DMS153 treated with DMSO at 0.1 percent for 48 hours (cell line): ENCODE data around the gene PPP3CA.
A peak's percentile ranks its signal among the peaks of the same experiment; 100 is the strongest.

ENCODE experiments used
- DNase-seq: peaks from one replicate; lab custom pipeline; 2025; ENCODE audit not compliant: unreplicated experiment; lab: John Stamatoyannopoulos, UW

The PPP3CA gene

DNA sequence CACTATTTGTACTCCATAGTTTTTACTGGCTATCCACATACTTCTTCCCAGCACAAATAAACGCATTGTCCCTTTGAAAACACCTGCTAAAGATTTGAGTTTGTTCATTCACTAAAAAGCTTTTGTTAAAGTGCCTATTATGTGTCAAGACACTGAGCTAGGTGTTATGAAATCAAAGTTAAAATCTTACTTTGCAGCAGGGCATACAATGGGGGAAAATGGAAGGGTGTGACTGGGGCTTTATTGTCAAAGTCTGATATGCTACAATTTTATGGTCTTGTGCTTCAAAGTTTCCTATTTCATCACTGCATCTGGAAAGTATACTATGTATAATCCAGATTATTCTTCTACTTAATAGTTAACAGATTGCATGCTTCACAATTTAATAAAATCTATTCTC, 128.4 kb downstream of the PPP3CA start:
- DNase-seq, result no peak

DNA sequence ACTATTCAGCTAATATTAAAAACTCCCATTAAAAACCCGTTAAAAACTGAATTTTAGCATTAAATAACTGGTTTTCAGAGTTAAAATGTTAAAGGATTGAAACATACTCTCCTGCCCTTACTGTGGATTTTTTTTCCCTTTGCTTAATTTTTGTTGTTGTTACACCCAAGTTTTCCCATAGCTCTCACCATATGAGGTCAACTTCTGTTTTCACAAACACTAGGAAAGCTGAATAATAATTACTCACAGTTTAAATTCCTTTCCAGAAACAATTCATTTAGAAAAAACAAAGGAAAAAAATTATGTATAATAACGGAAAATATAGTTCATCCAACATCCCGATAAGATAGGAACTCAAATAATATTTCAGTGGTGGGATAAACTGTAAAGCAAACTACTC, 129.0 kb downstream of the PPP3CA start:
- DNase-seq, result no peak

DNA sequence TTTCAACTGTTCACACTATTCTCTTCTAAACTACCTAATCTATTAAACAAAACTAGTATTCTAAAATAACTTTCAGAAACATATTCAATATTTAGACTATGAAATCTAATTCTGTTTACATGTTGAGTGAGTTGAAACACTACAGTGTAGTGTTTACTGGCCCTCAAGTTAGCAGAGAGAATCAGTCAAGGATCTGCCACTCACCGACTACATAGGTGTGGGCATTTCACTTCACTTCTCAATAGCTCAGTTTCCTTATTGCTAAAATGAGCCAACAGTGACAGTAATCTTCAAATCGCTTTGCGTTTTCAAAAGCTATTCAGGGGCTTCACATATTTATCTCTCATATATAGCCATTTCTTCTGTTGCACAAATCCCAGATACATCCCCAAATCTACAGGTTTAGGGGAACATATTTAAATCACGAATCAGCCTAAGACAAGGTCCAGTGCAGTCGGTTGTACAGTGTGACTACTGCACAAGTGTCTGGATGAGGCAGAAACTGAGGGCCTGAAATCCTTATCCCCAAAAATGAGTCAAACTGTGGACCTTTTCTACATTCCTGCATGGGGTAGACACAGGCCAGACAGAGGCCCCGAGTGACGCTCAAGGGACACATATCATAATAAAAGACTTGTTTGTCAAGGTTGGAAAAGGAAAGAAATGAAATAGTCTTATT, 129.8 kb downstream of the PPP3CA start:
- no peak for DNase-seq

DNA sequence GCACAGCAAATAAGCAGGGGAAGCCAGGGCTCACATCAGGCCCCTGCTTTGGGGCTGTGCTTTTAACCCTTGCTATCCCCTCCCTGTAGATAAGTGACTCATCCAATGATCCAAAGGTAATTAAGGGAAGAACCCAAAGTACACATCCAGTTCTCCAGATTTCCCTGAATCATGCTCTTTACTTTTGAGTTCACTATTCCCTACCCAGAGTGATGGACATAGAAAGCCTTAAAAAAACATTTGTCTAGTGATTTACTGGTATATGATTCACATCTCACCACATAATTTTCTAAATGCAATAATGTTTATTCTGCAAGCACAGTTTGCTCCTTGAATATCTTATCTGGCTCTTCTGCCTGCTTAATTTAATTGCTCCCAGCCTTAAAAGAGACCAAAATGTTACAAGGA, 136.2 kb downstream of the PPP3CA start:
- no peak for DNase-seq

DNA sequence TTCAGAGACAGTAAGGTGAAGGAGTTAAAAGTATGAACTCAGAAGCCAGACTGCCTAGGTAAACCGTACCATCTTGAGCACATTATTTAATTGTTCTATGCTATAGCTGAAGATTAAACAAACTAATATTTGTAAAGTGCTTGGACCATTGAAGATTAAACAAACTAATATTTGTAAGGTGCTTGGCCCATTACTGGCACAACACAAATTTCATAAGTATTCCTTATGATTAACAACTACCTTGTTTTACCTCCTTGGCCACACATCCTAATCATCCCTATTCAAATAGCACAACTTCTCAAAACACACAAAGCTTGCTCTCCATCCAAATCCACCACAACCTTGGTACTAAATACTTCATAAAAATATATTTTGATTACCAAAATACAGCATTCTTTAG, 137.0 kb downstream of the PPP3CA start:
- no peak for DNase-seq

DNA sequence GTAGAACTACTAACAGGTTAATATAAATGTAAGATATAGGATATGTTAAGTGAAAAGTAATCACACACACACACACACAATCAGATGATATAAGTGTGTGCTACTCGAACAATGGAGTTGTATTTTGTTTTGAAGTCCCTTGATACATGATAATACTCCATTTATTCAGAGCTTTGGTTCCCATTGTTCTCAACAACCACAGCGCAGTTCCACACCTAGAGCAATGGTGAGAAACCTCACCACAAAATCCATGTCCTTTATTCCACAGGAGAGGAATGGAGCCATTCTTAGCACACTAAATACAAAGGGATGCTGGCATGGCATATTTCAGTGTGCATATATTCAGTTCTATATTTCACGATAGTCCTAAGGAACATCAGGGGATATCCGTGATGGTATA, 139.2 kb downstream of the PPP3CA start:
- DNase-seq, result no peak

DNA sequence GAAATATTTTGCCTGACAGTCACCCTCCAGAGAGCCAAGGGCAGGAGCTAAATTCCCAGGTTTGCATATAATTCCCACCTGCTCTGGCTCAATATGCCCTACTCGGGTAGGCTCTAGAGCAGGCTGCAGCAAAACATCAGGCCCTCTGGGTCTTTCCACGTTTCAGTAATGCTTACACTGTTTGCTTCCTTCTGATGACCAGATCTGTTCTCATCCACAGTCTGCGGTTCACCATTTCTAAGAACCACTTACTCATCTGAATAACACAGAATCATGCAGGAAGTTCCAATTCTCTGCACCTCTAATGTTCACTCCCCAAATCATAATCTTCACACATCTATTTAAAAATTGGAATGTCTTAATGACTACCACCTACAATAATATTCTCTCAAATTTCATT, 141.4 kb downstream of the PPP3CA start:
- no peak for DNase-seq

DNA sequence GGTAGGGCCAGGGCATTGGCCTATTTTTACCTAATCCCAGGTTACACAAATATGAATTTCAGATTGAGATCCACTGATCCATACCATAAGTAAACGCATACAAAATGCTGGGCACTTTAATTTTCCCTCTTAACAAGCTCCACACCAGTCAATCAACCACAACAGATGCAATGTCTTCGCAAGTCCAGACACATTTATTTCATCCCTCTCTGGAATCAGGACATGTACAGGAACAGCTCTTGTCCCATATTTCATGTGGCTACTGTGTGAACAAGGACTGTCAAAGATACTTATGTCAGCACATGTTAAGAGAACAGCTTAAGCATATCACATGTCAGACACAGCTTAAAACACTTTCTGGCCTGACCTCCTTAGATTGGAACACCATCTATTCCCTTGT, 145.9 kb downstream of the PPP3CA start:
- peak; percentile 59 for DNase-seq

DNA sequence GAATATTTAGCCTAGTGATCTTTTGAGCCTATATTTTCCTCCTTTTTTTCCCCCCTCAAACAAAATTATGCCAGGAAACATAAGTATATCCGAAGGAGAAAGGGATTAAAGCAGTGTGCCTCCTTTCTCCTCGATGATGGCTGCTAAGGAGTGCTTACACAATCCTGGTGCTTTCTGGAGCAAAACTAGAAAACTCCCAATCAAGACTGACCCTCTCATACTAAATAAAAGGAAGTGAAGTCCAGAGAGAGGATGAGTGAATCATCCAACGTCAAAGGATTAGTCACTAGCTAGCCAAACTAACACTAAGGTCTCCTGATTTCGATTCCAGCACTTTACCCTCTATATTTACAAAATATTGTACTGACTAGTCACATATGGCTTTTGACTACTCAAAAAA, 146.8 kb downstream of the PPP3CA start:
- DNase-seq, result no peak

DNA sequence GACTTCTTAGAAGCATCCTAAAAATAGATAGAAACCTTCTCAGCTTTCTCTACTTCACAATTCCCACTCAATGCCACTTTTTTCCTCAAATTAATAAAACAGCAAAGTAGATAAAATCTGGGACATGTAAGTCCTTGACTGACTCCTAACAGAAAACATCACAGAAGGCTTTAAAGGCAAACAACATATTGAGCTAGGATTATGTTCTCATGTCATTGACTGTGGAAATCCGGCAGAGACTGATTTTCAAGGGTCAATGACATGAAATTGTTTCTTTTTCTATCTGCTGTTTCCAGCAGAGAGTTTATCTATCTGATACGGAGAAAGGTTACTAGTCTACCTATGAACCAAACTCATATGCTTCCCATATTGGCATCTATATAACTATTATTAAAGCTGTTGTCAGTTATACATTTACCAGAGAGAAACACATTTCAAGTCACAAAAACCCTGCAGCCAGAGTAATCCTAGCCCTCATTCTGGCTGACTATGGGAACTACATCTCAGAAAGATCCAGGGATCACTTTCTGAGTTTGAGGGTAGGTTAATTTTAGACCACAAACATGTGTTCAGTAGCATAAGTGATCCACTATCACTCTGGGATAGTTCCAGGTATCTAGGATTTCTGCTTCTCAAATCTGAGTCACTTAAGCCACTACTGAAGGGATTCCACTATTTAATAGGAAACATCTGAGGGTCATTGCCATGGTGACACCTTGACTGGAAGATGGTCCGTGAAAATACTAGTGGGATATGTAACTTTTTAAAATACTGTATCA, 147.6 kb downstream of the PPP3CA start:
- DNase-seq, result no peak

DNA sequence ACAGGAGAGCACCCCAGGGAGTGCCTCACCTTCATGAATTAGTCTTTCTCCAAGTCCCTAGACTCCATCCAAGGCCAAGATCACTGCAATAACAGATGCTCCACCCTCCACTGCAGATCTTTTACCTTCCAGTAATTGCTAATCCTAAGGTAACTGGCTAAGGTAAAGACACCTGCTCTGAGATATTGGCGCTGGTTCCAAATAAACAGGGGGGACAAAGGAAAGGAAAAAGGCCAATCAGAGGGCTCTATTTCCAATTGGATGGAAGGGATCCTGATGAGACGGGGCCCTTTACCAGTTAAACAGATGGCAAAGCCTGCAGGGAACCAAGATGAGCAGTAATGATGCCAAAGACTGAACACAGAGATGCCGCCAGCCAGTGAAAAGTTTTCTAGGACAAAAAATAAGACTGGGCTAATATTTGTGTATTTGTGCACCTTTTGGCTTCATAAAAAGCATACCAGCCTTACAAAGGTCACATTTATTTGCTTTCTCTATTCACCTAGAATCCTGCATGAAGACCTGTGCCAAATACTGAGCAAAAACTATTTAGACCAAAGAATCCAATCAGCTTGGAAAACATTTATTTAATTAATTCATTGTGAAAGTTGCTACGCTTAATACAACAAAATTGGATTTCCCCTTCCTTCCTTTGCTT, 148.5 kb downstream of the PPP3CA start:
- DNase-seq, result peak; percentile 62

DNA sequence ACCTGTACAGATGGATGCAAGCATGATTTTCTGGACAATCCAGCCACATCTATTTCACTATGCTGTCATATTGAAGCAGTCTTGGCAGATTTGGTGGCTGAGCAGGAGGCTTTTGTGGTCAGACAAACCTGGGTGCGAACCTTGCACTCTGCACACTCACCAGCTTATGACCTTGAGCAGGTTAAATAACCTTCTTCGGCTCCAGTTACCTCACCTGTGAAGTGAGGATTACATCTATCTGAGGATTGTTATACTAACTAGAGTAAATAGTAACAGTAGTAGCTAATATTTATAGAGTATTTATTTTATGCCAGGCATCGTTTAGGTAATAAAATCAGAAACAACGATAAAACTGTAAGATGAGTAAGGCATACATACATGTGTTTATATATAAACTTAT, 150.0 kb downstream of the PPP3CA start:
- no peak for DNase-seq

DNA sequence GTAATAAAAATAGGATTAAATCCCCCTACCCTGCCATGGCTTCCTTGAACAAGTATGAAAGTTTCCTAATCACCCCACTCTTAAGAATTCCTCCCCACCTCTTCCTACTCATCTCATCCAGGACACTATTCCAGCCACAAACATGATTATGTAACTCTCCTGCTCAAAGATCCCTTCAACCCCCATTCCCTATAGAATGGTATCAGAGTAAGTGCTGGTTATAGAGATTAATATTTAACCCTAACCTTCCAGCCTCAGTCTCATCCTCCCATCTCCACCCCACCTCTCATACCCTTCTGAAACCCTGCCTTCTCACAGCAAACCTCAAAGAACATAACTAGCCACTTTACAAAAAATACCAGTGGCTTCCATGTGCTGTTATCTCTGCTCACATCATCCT, 155.1 kb downstream of the PPP3CA start:
- no peak for DNase-seq

DNA sequence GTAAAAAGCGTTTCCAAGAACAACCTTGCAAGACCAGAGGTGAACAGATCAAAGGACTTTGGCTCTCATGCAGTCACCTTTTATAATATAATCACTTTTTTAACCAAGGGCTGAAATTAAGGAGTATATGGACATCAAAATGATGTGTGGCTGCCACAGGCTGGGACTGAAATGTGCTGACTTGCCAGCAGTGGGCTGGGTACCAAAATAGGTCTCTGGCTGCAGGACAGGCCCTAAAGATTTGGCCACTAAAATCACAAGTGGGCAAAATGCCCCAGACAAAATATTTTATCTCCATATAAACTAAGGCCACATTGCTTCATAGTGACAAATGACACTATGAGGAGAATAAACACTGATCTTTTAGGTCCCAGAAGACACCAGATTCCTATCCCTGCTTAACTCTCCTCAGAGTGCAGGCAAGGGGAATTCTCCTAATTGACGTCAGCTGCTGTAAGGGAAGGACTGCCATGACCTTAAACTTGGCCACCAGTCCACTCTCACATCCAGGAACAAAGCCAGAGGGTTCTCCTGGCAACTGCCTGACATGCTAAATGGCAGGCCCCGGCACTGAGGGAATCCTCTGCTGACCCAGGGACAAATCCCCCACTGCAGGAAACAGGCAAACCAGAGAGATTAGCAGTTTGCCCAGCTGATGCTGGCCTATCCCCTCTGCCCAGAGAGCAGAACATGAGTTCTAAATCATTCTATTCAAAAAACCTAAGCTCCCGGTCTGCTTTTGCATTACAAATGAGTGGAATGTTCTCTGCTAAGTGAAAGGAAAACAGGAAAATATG, 155.8 kb downstream of the PPP3CA start:
- no peak for DNase-seq

DNA sequence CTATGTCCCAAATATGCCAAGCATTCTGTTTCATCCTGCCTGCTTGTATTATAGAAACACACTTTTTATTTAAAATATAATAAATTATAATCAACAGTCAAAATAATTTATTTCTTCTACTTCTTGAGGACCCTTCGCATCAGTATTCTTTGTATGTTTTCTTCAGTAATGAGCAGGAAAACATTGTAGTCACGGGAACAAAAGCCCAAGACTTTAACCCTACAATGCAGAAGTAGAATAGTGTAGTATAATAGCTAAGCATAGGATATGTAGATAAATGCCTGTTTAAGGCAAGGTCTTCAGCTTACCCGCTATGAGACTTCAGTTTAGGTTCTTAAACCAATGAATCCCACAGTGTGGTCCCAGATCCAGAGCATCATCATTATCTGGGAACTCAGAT, 156.6 kb downstream of the PPP3CA start:
- DNase-seq, result no peak

DNA sequence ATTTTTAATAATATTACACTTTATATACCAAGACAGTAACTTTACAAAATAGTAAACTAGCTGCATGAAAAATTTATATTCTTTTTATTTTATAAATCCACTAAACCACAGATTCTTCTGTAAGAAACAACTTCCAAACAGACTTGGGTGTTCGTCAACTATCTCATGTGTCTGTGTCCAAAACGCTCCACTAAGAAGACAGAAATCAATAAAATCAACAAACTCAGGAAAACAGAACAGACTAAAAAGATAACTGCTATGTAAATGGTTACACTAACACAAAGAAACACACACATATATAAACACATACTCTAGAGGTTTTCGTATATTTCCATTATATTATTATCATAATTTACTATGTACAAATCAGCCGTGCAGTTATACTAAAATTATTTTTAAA, 158.4 kb downstream of the PPP3CA start:
- no peak for DNase-seq

DNA sequence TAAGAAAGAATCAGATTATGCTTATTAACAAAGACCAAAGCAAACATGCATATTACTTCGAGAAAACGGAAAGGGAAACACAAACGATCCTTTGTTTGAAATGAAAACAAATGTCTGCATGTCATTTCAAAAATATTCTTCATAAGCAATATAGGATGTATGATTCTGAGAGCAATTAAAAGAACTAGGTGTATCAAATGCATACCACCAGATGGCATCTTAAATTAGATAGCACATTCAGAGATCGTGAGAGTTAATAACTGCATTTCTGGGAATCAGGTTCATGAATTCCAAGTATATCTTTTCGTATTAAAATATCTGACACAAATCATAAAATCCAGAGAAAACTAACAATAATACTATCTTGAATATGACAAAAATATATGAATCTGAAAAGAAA, 159.5 kb downstream of the PPP3CA start:
- no peak for DNase-seq

DNA sequence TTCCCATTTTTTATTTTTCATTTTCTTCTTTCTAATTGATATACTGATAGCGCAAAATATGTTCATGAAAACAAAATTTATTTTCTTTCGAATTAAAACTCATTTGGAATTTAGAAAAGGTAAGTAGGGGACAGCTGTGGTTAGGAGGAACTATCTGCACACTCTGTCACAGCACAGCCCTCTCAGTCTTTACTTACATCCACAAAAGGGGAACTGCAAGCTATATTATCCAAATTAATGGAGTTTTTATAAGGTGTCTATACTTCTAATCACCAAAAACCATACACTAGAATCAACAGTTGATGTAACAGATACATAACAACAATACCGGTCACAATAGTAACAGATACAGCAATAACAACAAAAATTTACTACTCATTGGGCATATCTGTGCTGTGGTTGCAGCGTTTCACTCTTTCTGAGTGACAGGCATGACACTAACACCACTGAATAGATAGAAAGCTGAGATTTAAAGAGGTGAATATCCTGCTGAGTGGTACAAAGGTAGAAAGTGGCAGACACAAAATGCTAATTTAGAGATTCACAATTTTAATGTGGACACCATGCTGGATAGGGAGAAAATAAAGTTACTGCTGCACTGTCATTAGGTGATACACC, 160.7 kb downstream of the PPP3CA start:
- no peak for DNase-seq

DNA sequence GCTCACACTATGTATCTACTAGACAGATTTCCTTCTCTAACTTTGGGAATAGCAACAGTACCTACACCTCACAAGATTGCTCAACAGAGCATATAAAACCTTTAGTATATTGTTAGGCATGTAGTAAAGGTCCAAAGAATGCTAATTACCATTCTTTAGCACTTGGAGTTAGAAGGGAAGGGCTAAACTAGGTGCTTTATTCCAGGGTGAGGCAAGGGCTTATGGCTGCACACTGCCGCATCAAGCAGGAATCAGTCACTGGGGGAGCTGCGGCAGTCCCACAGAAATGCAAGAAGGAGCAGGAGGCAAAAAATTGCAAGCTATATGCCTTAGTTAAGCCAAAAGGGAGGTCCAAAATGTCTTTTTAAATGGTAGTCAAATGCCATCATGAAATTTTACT, 162.7 kb downstream of the PPP3CA start:
- no peak for DNase-seq

DNA sequence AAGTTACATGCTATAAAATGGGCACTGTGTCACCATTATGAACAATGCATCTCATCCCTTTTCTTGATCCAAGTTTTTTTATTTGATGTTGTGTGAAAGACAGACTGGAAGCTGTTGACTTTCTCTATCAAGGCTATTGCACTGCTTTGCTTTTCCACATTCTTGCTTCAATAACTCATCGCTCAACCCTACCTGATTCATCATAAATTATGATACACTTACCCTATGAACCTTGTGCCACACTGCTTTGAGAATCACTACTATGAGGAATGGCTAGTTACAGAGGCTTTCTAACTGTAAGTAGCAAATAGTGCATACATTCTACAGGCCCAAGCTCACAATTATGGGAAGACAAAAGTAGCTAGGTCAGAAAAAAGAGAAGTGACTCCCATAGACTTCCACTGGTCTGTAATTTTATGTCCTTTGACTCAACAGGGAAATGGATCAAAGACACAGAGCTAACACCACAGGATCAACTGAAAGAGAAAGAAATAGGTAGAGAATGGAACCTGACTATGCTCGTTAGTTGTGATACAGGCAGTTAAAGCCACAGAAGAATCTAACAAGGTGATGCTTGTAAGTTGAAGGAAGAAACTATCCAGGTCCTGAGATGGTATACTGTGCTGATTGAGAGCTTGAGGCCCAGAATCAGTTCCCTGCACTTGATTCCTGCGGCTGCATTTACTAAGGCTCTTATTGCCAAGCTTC, 163.5 kb downstream of the PPP3CA start:
- DNase-seq, result no peak
